K562 (cell line): Measurements from ENCODE around the gene ATRIP. TPM values are rescaled to one million over a fixed set of nuclear protein-coding genes. Genes with fewer than 3 reads are reported as not detected.

Source experiments
- ATAC-seq: fragments of 200-7000 bp; cut with Tn5 transposase; 3 replicates; pipeline ENCODE4 v1.9.1; 2020; ENCODE audit warnings: moderate library complexity
- BruUV-seq: library from RNA; stranded (reverse); fragments of 400-500 nt; replicated peaks from 2 replicates; lab custom pipeline; 2021; lab: Mats Ljungman, UMichigan
- CTCF ChIA-PET: fragments of 300-600 bp; formaldehyde crosslinking; extraction: SDS; loops from one replicate; lab custom pipeline; 2021; ENCODE audit warnings: low intra/inter-chr PET ratio; lab: Yijun Ruan, JAX
- POLR2A ChIA-PET: fragments of 300-600, 350-650 bp; sonication (Branson Sonifier 250); formaldehyde crosslinking; extraction: SDS; loops from one replicate; lab custom pipeline; 2021; ENCODE audit warnings: antibody characterized with exemption, inconsistent platforms; lab: Yijun Ruan, JAX
- DNase-seq, 4 experiments: peaks; one replicate each; pipeline versions ENCODE4 v3.0.0 to v3.0.0-alpha.2; 2011 to 2018; ENCODE audit warnings: low spot score in 3 of 4, mixed read lengths in 3 of 4; ENCODE audit errors: extremely low read depth in 1 of 4
- FAIRE-seq: peaks from 2 replicates; lab custom pipeline; 2011; peaks lifted over from hg19 to GRCh38; lab: Jason Lieb, UNC
- H2AFZ ChIP-seq: 2 replicates; pipeline ENCODE4 v1.6.0; 2011; ENCODE audit warnings: low read depth, low read length, control low read depth, inconsistent platforms
- H3K27ac ChIP-seq: fragments of 200-600 bp; 3 replicates; pipeline ENCODE4 v1.8.0; 2011; ENCODE audit warnings: low read depth, mild to moderate bottlenecking, control low read depth, inconsistent platforms, low read length, moderate library complexity, mixed read lengths; ENCODE audit errors: extremely low read depth
- H3K27me3 ChIP-seq, 2 experiments: fragments of 300-600 bp in 1 of 2; 2 replicates in 1 of 2; 3 replicates in 1 of 2; pipeline versions ENCODE4 v1.6.0 to v1.8.0; 2011; ENCODE audit warnings: inconsistent platforms in 2 of 2, low read length in 2 of 2, mild to moderate bottlenecking in 1 of 2, mixed read lengths in 1 of 2, moderate library complexity in 1 of 2; ENCODE audit not compliant: control insufficient read depth in 2 of 2, insufficient read depth in 2 of 2
- H3K36me3 ChIP-seq: fragments of 300-600 bp; 3 replicates; pipeline ENCODE4 v1.8.0; 2011; ENCODE audit warnings: mild to moderate bottlenecking, low read length, inconsistent platforms; ENCODE audit not compliant: control insufficient read depth, insufficient read depth
- H3K4me1 ChIP-seq, 2 experiments: fragments of 200-600 bp in 1 of 2; replicated peaks in 1 of 2; 2 replicates in 1 of 2; 3 replicates in 1 of 2; pipeline versions ENCODE4 v1.5.1 to v1.8.0; 2011; ENCODE audit warnings: inconsistent platforms in 2 of 2, low read length in 2 of 2, mild to moderate bottlenecking in 1 of 2, mixed read lengths in 1 of 2, moderate library complexity in 1 of 2; ENCODE audit not compliant: control insufficient read depth in 2 of 2, insufficient read depth in 2 of 2
- H3K4me2 ChIP-seq: 2 replicates; pipeline ENCODE4 v1.6.1; 2011; ENCODE audit warnings: low read length, control low read depth, inconsistent platforms, mixed read lengths; ENCODE audit not compliant: insufficient read depth
- H3K4me3 ChIP-seq: fragments of 200-600 bp; sonication (generic), shearing (Covaris generic); 2 replicates; pipeline ENCODE4 v1.5.1; 2016; ENCODE audit warnings: control low read depth, inconsistent platforms
- H3K79me2 ChIP-seq: fragments of 200-600 bp; 3 replicates; pipeline ENCODE4 v1.8.0; 2011; ENCODE audit warnings: low read length, inconsistent platforms; ENCODE audit not compliant: control insufficient read depth, insufficient read depth
- H3K9ac ChIP-seq, 2 experiments: 2 replicates each; pipeline versions ENCODE4 v1.6.0 to v1.6.1; 2011; ENCODE audit warnings: low read depth in 2 of 2, low read length in 2 of 2, control low read depth in 1 of 2, inconsistent platforms in 1 of 2, mild to moderate bottlenecking in 1 of 2, mixed read lengths in 1 of 2; ENCODE audit not compliant: insufficient read depth in 1 of 2
- H3K9me1 ChIP-seq: one replicate; pipeline ENCODE4 v1.6.0; 2011; ENCODE audit warnings: inconsistent platforms, mild to moderate bottlenecking, low read length, moderate library complexity; ENCODE audit not compliant: control insufficient read depth, insufficient read depth
- H3K9me3 ChIP-seq: replicated peaks from 2 replicates; pipeline ENCODE4 v1.5.1; 2011; ENCODE audit warnings: low read depth, low read length, inconsistent platforms; ENCODE audit not compliant: control insufficient read depth, insufficient read depth
- H4K20me1 ChIP-seq: replicated peaks from 2 replicates; pipeline ENCODE4 v1.6.1; 2011; ENCODE audit warnings: low read length, inconsistent platforms, mixed read lengths; ENCODE audit not compliant: control insufficient read depth, insufficient read depth
- CBX5 ChIP-seq: IDR thresholded peaks from 2 replicates; pipeline ENCODE4 v1.6.1; 2014; ENCODE audit warnings: low read depth, borderline replicate concordance
- ELF1 ChIP-seq: fragments of 200-800 bp; sonication (Bioruptor generic); IDR thresholded peaks from 2 replicates; pipeline ENCODE4 v1.6.1; 2016; ENCODE audit warnings: missing genetic modification characterization, missing compliant biosample characterization
- EP400 ChIP-seq: fragments of 450-650 bp; IDR thresholded peaks from 2 replicates; pipeline ENCODE4 v1.6.1; 2017; ENCODE audit warnings: antibody characterized with exemption, mild to moderate bottlenecking, moderate library complexity
- GATAD2B ChIP-seq: fragments of 450-650 bp; IDR thresholded peaks from 2 replicates; pipeline ENCODE4 v1.6.1; 2017; ENCODE audit warnings: mild to moderate bottlenecking, borderline replicate concordance
- KDM4B ChIP-seq, 2 experiments: fragments of 450-650 bp in 1 of 2; sonication (generic) in 1 of 2; IDR thresholded peaks; 2 replicates each; pipeline ENCODE4 v1.6.1; 2016 to 2017; ENCODE audit warnings: borderline replicate concordance in 2 of 2, antibody characterized with exemption in 1 of 2, low read depth in 1 of 2, mild to moderate bottlenecking in 1 of 2
- PTRF ChIP-seq: fragments of 450-650 bp; IDR thresholded peaks from 2 replicates; pipeline ENCODE4 v1.6.1; 2016; ENCODE audit warnings: mild to moderate bottlenecking, missing genetic modification characterization, missing compliant biosample characterization
- RBM25 ChIP-seq: fragments of 200-400 bp; formaldehyde crosslinking; IDR thresholded peaks from 2 replicates; pipeline ENCODE4 v1.6.1; 2018; ENCODE audit warnings: low read length, low read depth, moderate library complexity; ENCODE audit not compliant: severe bottlenecking
- SETDB1 ChIP-seq: IDR thresholded peaks from one replicate; pipeline ENCODE4 v1.6.1; 2012; ENCODE audit warnings: low read length, control low read depth, inconsistent platforms
- ZBTB34 ChIP-seq: fragments of 250-450 bp; sonication (Bioruptor Pico); IDR thresholded peaks from 2 replicates; pipeline ENCODE4 v1.8.0; 2021; ENCODE audit warnings: mild to moderate bottlenecking, moderate library complexity
- ZKSCAN3 ChIP-seq: fragments of 250-450 bp; sonication (Bioruptor Pico); IDR thresholded peaks from 2 replicates; pipeline ENCODE4 v1.4.0; 2020
- ZNF121 ChIP-seq: sonication (generic); formaldehyde crosslinking; conservative IDR thresholded peaks from 2 replicates; pipeline ENCODE4 v1.8.0; 2022; ENCODE audit warnings: missing genetic modification reagents
- WGBS: fragments of 100-300 bp; shearing (Covaris generic); methylation state at CpG from one replicate; pipeline ENCODE4 v1.1.6; 2016; ENCODE audit warnings: low coverage, mixed read lengths; ENCODE audit not compliant: insufficient coverage; ENCODE audit errors: missing lambda C conversion rate; 5-methylcytosine and 5-hydroxymethylcytosine counted together
- in situ Hi-C: fragments of 300-500 bp; cut with MboI; formaldehyde crosslinking; loops from 4 replicates; pipeline ENCODE4 v1.15.0; 2018; ENCODE audit warnings: inconsistent platforms, mixed read lengths
- intact Hi-C: fragments of 100-400 bp; cut with micrococcal nuclease; formaldehyde crosslinking; loops from 2 replicates; pipeline ENCODE4 v1.14.2; 2022
- polyA plus RNA-seq, 8 experiments: library from polyadenylated mRNA; depleted of rRNA in 4 of 8; stranded (reverse) in 5 of 8; unstranded in 3 of 8; fragments of >200 nt; fragmentation: Nextera tagmentation in 2 of 8; fragmentation: Illumina TruSeq in 1 of 8; extraction: Ambion mirVana in 2 of 8; extraction: Trizol in 1 of 8; gene quantifications; 2 replicates each; pipeline versions ENCODE4 v1.2.1 to v1.2.3, GENCODE V29; 2011 to 2014; ENCODE audit warnings: inconsistent platforms in 1 of 8, missing spikeins in 1 of 8
- total RNA-seq, 7 experiments: library from RNA; depleted of rRNA in 6 of 7; stranded (reverse); fragments of >200 nt in 6 of 7; fragmentation: Illumina TruSeq in 2 of 7; extraction: Trizol in 2 of 7; gene quantifications; 2 replicates each; pipeline versions ENCODE4 v1.2.1 to v1.2.3, GENCODE V29; 2011 to 2021; ENCODE audit warnings: low replicate concordance in 1 of 7
- TF ChIP-seq, protein P1 (sequence below): IDR thresholded peaks from 2 replicates; pipeline ENCODE4 v1.6.1; 2014; ENCODE audit warnings: antibody characterized with exemption
- TF ChIP-seq, protein P2 (sequence below): fragments of 450-650 bp; formaldehyde crosslinking; IDR thresholded peaks from 2 replicates; pipeline ENCODE4 v1.4.0; 2020; ENCODE audit warnings: mild to moderate bottlenecking, moderate library complexity
- TF ChIP-seq, protein P3 (sequence below): fragments of 450-650 bp; formaldehyde crosslinking; IDR thresholded peaks from 2 replicates; pipeline ENCODE4 v1.4.0; 2020; ENCODE audit warnings: mild to moderate bottlenecking, mixed read lengths

The ATRIP gene
- total and polyA plus RNA-seq, 9 of the 15 experiments (the other 6 are each of a cell fraction or from before 2014, with no cell fraction given) = 1.7 to 15.7 (median 10.5) TPM

GRCh38 chr3:48429960-48430707 lies 16.4 kb upstream of the ATRIP start, which contains the start of gene PLXNB1:
Gene PLXNB1, minus strand, starts transcription at chr3:48430086. Its CDS starts 5,475 bp downstream, at chr3:48424611.
- Histone ChIP-seq H3K27me3 (no peaks in the 10 kb centered on the region), H4K20me1 (no peaks in the 10 kb centered on the region), H3K4me1 (peaks cover 11 to 40% of the 10 kb centered on the region in 2 experiments; a peak in 4 of 5 replicates), H3K9ac (peak within 1 kb of the TSS; percentile 59 to 85; a peak in 3 of 4 replicates), H3K79me2 (no peaks in the 10 kb centered on the region; the same call in 1 of the 3 replicates), H2AFZ (peak within 1 kb of the TSS; percentile 78), H3K9me3 (no peaks in the 10 kb centered on the region), H3K9me1 (no peaks in the 10 kb centered on the region), H3K4me2 (peak within 1 kb of the TSS; percentile 66), H3K27ac (peak within 1 kb of the TSS; percentile 68), H3K4me3 (peak within 1 kb of the TSS; percentile 57), H3K36me3 (peaks cover 32% of the 10 kb centered on the region; the same call in 2 of the 3 replicates)
- DNase-seq (peak; percentile 68 to 83 (median 76)), ATAC-seq (peak; percentile 83), FAIRE-seq (peak; percentile 83)
- BruUV-seq = no TSS peak
- POLR2A ChIA-PET = interaction anchor here (0.7 to 1.0 kb wide), 2 partner anchors 12 to 23 kb away, joined by 3 read pairs; no protein-coding TSS in a partner anchor
- 32% methylated on average over 8 of the region's 15 CpGs for WGBS
- in situ Hi-C loops = loop anchor here (10.0 kb wide), 2 partner anchors 195 to 235 kb away; no protein-coding TSS in a partner anchor
- CTCF ChIA-PET = no interaction called here
- intact Hi-C loops = no loop called here
- TF ChIP-seq ZBTB34 (CRISPR knock-in tag) (no peak), PTRF (tag) (no peak), EP400 (peak; percentile 62; the same call in 1 of the 2 replicates), CBX5 (no peak), RBM25 (no peak), SETDB1 (no peak), GATAD2B (no peak), KDM4B (IDR thresholded peaks at IDR 0.05; ENCODE audit: borderline replicate concordance in 2 of 2, low read depth in 1 of 2) (no peak), ELF1 (peak; percentile 7; the same call in 1 of the 2 replicates), ZNF121 (CRISPR knock-in tag) (no peak), ZKSCAN3 (CRISPR knock-in tag) (no peak)
- TF ChIP-seq, protein P1, sequence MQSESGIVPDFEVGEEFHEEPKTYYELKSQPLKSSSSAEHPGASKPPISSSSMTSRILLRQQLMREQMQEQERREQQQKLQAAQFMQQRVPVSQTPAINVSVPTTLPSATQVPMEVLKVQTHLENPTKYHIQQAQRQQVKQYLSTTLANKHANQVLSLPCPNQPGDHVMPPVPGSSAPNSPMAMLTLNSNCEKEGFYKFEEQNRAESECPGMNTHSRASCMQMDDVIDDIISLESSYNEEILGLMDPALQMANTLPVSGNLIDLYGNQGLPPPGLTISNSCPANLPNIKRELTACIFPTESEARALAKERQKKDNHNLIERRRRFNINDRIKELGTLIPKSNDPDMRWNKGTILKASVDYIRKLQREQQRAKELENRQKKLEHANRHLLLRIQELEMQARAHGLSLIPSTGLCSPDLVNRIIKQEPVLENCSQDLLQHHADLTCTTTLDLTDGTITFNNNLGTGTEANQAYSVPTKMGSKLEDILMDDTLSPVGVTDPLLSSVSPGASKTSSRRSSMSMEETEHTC = no peak
- TF ChIP-seq, protein P2, sequence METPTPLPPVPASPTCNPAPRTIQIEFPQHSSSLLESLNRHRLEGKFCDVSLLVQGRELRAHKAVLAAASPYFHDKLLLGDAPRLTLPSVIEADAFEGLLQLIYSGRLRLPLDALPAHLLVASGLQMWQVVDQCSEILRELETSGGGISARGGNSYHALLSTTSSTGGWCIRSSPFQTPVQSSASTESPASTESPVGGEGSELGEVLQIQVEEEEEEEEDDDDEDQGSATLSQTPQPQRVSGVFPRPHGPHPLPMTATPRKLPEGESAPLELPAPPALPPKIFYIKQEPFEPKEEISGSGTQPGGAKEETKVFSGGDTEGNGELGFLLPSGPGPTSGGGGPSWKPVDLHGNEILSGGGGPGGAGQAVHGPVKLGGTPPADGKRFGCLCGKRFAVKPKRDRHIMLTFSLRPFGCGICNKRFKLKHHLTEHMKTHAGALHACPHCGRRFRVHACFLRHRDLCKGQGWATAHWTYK = no peak
- TF ChIP-seq, protein P3, sequence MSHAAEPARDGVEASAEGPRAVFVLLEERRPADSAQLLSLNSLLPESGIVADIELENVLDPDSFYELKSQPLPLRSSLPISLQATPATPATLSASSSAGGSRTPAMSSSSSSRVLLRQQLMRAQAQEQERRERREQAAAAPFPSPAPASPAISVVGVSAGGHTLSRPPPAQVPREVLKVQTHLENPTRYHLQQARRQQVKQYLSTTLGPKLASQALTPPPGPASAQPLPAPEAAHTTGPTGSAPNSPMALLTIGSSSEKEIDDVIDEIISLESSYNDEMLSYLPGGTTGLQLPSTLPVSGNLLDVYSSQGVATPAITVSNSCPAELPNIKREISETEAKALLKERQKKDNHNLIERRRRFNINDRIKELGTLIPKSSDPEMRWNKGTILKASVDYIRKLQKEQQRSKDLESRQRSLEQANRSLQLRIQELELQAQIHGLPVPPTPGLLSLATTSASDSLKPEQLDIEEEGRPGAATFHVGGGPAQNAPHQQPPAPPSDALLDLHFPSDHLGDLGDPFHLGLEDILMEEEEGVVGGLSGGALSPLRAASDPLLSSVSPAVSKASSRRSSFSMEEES (CRISPR knock-in tag) = no peak
